GM21529 (cell line): ENCODE results near the gene SLIT3.

Experiments used
- ATAC-seq: cut with Tn5 transposase; IDR thresholded peaks from one replicate; pipeline ENCODE4 v1.9.1; 2021; ENCODE audit not compliant: unreplicated experiment

Gene SLIT3

GRCh38 chr5:168624850-168625364 lies 676.0 kb downstream of the SLIT3 start:
- no peak for ATAC-seq

GRCh38 chr5:168620807-168621206 lies 680.1 kb downstream of the SLIT3 start:
- ATAC-seq = no peak

- ATAC-seq = no peak
Measured at GRCh38 chr5:168614661-168615060, 686.3 kb downstream of the SLIT3 start.

- ATAC-seq = no peak
Measured at GRCh38 chr5:168613996-168614395, 686.9 kb downstream of the SLIT3 start.

GRCh38 chr5:168613396-168613795 lies 687.5 kb downstream of the SLIT3 start:
- no peak for ATAC-seq

- ATAC-seq = no peak
Measured at GRCh38 chr5:168612996-168613395, 687.9 kb downstream of the SLIT3 start.

- ATAC-seq = no peak
Measured at GRCh38 chr5:168612123-168612522, 688.8 kb downstream of the SLIT3 start.
